GM19025 (cell line): ENCODE data around the gene APLP1.
A peak's percentile ranks its signal among the peaks of the same experiment; 100 is the strongest.
"Not testable (repeated sequence)": the region's sequence is repeated elsewhere in the genome, so short reads cannot be mapped to it uniquely, and the experiment has no call there.

Experiments
- ATAC-seq: cut with Tn5 transposase; IDR thresholded peaks from one replicate; pipeline ENCODE4 v1.9.1; 2021; ENCODE audit warnings: mild to moderate bottlenecking, low read depth, moderate library complexity; ENCODE audit not compliant: unreplicated experiment

The APLP1 gene

GRCh38 chr19:35868172-35868822 is at the start of gene APLP1:
Gene APLP1 (plus strand): TSS chr19:35868574. CDS start chr19:35868637, 63 bp downstream.
- ATAC-seq, result peak; percentile 52

DNA sequence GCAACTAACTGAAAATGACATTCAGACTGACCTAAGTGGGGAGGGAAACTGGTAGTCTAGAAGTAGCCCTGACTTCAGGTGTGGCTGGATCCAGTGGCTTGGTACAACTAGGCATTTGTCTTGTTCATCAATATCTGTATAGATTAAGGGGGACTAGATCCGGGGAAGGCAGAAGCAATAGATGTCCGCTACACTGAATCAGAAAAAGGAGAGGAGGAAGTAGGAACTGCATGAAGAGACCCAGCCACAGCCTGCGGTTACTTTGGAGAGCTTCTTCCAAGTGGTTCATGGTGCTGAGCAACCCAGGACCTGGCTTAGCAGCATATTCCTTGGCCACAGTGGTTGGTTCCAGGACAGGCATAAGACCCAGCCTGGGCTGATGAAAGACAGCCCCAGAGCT is 45.8 kb upstream of the APLP1 start:
- ATAC-seq, result no peak

DNA sequence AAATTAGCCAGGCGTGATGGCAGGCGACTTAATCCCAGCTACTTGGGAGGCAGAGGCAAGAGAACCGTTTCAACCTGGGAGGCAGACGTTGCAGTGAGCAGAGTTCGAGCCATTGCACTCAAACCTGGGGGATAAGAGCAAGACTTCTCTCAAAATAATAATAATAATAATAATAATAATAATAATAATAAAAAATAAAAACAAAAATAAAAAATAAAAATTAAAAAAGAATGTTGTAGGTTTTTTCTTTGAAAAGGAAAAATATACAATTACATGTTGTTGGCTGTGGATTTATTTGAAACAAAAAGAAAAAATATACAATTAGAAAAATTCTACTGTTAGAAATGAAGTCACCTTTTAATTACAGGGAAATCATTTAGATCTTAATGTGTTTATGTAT is 44.2 kb upstream of the APLP1 start:
- no peak for ATAC-seq

- ATAC-seq, result no peak
These were observed 39.6 kb upstream of the APLP1 start for GRCh38 chr19:35828692-35829301.

GRCh38 chr19:35830986-35831385 is 37.4 kb upstream of the APLP1 start:
- ATAC-seq, result no peak

DNA sequence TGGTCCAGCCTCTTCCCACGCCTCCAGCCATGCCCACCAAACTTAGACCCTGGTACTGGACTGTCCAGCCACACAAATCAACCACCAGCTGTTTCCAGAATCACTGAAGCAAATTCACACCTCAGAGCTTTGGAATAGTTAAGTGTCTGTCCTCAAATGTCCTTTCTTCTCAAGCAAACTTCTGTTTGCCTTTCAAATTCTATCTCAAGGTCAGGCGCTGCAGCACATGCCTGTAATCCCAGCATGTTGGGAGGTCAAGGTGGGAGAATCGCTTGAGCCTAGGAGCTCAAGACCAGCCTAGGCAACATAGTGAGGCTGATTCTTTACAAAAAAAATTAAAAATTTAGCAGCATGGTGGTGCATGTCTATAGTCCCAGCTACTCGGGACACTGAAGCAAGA is 36.3 kb upstream of the APLP1 start:
- no peak for ATAC-seq

DNA sequence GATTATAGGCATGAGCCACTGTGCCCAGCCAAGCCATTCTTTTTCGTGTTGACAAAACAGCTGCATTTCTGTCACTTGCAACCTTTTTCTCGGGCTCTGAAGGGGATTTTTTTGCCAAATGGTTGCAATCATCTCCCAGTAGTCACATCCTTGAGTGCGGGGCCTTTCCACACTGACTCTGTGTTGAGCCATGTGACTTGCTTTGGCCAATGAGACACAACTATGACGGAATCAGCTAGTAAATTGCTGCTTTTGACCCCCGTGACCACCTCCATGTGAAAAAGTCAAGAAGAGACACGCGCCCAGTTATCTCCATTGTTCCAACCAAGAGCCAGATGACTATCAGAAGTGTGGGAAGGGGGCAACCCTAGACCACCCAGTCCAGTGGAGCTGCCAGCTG is 34.4 kb upstream of the APLP1 start:
- no peak for ATAC-seq

DNA sequence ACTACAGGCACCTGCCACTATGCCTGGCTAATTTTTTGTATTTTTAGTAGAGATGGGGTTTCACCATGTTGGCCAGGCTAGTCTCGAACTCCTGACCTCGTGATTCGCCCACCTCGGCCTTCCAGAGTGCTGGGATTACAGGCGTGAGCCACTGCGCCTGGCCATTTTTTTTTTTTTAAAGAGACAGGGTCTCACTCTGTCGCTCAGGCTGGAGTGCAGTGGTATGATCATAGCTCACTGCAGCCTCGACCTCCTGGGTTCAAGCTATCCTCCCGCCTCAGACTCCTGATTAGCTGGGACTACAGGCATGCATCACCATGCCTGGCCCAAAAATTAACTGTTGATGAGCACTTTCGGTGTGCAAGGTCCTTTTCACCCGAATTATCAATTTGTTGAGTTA is 32.3 kb upstream of the APLP1 start:
- not testable (repeated sequence) for ATAC-seq

- no peak for ATAC-seq
These were observed 26.3 kb upstream of the APLP1 start for GRCh38 chr19:35841961-35842595.

GRCh38 chr19:35842666-35843272 is 25.6 kb upstream of the APLP1 start:
- ATAC-seq, result no peak

- no peak for ATAC-seq
These were observed 24.5 kb upstream of the APLP1 start for GRCh38 chr19:35843676-35844481.

GRCh38 chr19:35844482-35845214 is 23.7 kb upstream of the APLP1 start:
- ATAC-seq, result no peak

DNA sequence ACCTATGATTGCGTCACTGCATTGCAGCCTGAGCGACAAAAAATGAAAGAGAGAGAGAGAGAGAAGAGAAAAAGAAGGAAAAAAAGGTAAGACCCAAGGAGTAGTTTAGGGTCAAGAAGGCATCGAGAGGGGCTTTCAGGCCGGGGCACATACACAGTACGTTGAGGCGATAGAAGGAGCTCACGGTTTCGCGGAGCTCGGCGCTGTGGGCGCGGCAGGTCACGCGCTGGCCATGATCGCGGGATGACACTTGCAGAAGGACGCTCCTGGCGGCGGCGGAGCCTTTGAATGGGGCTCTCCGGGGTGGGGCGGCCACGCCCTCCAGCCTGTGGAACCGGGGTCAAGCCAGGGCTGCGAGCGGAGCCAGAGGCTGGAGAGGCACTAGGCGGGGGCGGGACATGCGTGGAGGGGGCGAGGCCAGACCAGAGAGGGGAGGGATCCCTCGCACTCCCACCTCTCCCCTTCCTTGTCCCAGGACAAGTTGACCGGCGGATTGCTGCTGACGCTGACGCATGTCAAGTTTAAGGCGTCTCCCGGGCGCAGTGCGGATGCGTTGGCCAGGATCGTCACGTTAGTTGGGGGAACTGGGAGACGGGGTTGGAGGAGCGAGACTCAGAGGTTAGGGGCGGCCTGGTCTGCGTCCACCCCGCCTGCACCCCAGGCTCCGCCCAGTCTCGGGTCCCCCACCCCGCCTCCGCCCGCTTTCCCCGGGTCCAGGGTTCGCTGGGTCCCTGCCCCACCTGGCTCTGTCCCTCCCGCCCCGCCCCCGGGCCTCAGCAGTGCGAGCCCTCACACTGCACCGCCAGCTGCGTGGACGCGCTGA is 22.9 kb upstream of the APLP1 start:
- ATAC-seq, result no peak

- ATAC-seq, result no peak
These were observed 22.2 kb upstream of the APLP1 start for GRCh38 chr19:35846038-35846668.

- ATAC-seq, result no peak
These were observed 20.5 kb upstream of the APLP1 start for GRCh38 chr19:35847911-35848310.

DNA sequence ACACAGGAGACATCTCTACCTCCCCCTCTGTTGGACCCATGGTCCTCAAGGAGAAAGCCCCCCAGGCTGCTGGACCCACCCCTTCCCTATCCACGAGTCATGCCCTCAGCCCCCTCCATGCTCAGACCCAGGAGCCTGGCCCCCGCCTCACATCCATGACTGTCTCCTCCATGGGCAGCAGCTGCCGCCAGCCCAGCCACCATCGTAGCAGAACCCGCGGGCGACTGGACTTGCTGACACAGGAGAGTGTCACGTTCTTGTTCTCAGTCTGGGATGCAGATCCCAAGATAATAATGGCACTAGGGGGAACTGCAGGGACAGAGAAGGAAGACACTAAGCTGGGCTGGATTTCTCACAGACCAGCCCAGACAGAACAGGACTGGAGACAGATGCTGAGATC is 19.9 kb upstream of the APLP1 start:
- no peak for ATAC-seq

GRCh38 chr19:35848919-35849505 is 19.4 kb upstream of the APLP1 start:
- ATAC-seq, result no peak

- no peak for ATAC-seq
These were observed 17.0 kb upstream of the APLP1 start for GRCh38 chr19:35851213-35852028.
